HCT116 (cell line): ENCODE data around the gene LCP1. TPM values are rescaled to one million over a fixed set of nuclear protein-coding genes. Genes with fewer than 3 reads are reported as not detected.

ENCODE experiments used
- ATAC-seq: fragments of 200-7000 bp; cut with Tn5 transposase; 2 replicates; pipeline ENCODE4 v1.9.1; 2020; ENCODE audit warnings: mild to moderate bottlenecking, moderate library complexity
- BruUV-seq: library from RNA; stranded (reverse); fragments of 400-500 nt; replicated peaks from 2 replicates; lab custom pipeline; 2021; lab: Mats Ljungman, UMichigan
- CTCF ChIA-PET: fragments of 300-600 bp; sonication (Branson Sonifier 250); formaldehyde crosslinking; loops from one replicate; lab custom pipeline; 2021; ENCODE audit warnings: antibody characterized with exemption; lab: Charles Lee
- POLR2A ChIA-PET: fragments of 300-600, 350-600 bp; sonication (Branson Sonifier 250); formaldehyde crosslinking; loops from one replicate; lab custom pipeline; 2021; ENCODE audit warnings: antibody characterized with exemption; lab: Charles Lee
- RAD21 ChIA-PET, 2 experiments: fragments of 300-600 bp; sonication (Branson Sonifier 250); formaldehyde crosslinking; loops; one replicate each; lab custom pipeline; 2023; ENCODE audit warnings: low total read pairs in 2 of 2; ENCODE audit not compliant: uncharacterized antibody in 2 of 2, unreplicated experiment in 2 of 2, low non-redundant PET in 1 of 2; lab: Charles Lee
- DNase-seq: peaks from one replicate; pipeline ENCODE4 v3.0.0-alpha.2; 2010; ENCODE audit warnings: low read depth, low spot score
- H2AFZ ChIP-seq: fragments of 200-600 bp; shearing (Covaris generic), sonication (generic); 2 replicates; pipeline ENCODE4 v1.6.1; 2017; ENCODE audit warnings: low read depth, mixed run types, mixed read lengths, antibody characterized with exemption, low read length; ENCODE audit not compliant: poor library complexity, severe bottlenecking
- H3K27ac ChIP-seq: 2 replicates; pipeline ENCODE4 v1.5.1; 2012; ENCODE audit warnings: low read depth, low read length
- H3K27me3 ChIP-seq: fragments of 200-600 bp; sonication (generic); 2 replicates; pipeline ENCODE4 v1.6.1; 2016; ENCODE audit warnings: mixed run types, low read length, mixed read lengths; ENCODE audit not compliant: insufficient read depth
- H3K36me3 ChIP-seq, 2 experiments: fragments of 200-500 bp in 1 of 2; fragments of 200-600 bp in 1 of 2; sonication (Bioruptor generic) in 1 of 2; sonication (generic) in 1 of 2; 2 replicates each; pipeline versions ENCODE4 v1.5.1 to v1.6.1; 2014 to 2016; ENCODE audit warnings: low read length in 2 of 2, inconsistent platforms in 1 of 2, mixed read lengths in 1 of 2, mixed run types in 1 of 2; ENCODE audit not compliant: insufficient read depth in 2 of 2, control insufficient read depth in 1 of 2
- H3K4me1 ChIP-seq, 2 experiments: fragments of 200-600 bp in 1 of 2; sonication (generic) in 1 of 2; 2 replicates each; pipeline versions ENCODE4 v1.5.1 to v1.6.1; 2012 to 2017; ENCODE audit warnings: low read length in 2 of 2, inconsistent platforms in 1 of 2, mild to moderate bottlenecking in 1 of 2, mixed read lengths in 1 of 2, mixed run types in 1 of 2, moderate library complexity in 1 of 2; ENCODE audit not compliant: insufficient read depth in 2 of 2, control insufficient read depth in 1 of 2
- H3K4me2 ChIP-seq: fragments of 200-600 bp; sonication (generic); 2 replicates; pipeline ENCODE4 v1.6.1; 2017; ENCODE audit warnings: mixed run types, low read length, mixed read lengths
- H3K4me3 ChIP-seq, 2 experiments: fragments of 200-600 bp in 1 of 2; sonication (generic) in 1 of 2; replicated peaks in 1 of 2; 2 replicates each; pipeline ENCODE4 v1.5.1; 2011 to 2016; ENCODE audit warnings: low read length in 2 of 2, control low read depth in 1 of 2, low read depth in 1 of 2, mild to moderate bottlenecking in 1 of 2, mixed read lengths in 1 of 2, mixed run types in 1 of 2
- H3K79me2 ChIP-seq: fragments of 200-600 bp; sonication (generic); 2 replicates; pipeline ENCODE4 v1.6.1; 2017; ENCODE audit warnings: mild to moderate bottlenecking, mixed run types, low read length, moderate library complexity, mixed read lengths; ENCODE audit not compliant: insufficient read depth
- H3K9ac ChIP-seq: fragments of 200-600 bp; sonication (generic); 2 replicates; pipeline ENCODE4 v1.6.1; 2016; ENCODE audit warnings: low read length, mixed read lengths
- H3K9me2 ChIP-seq: fragments of 200-600 bp; sonication (generic), shearing (Covaris generic); 2 replicates; pipeline ENCODE4 v1.6.1; 2017; ENCODE audit warnings: mixed run types, mild to moderate bottlenecking, moderate library complexity; ENCODE audit not compliant: insufficient read depth
- H3K9me3 ChIP-seq, 2 experiments: fragments of 200-500 bp in 1 of 2; fragments of 200-600 bp in 1 of 2; sonication (Bioruptor generic) in 1 of 2; sonication (generic) in 1 of 2; 2 replicates each; pipeline ENCODE4 v1.6.1; 2014 to 2017; ENCODE audit warnings: low read length in 2 of 2, mixed read lengths in 2 of 2, inconsistent platforms in 1 of 2, low read depth in 1 of 2, mild to moderate bottlenecking in 1 of 2, mixed run types in 1 of 2, moderate library complexity in 1 of 2; ENCODE audit not compliant: control insufficient read depth in 1 of 2, insufficient read depth in 1 of 2
- H4K20me1 ChIP-seq: fragments of 200-600 bp; sonication (generic), shearing (Covaris generic); 2 replicates; pipeline ENCODE4 v1.6.1; 2017; ENCODE audit warnings: mixed run types, mild to moderate bottlenecking, moderate library complexity; ENCODE audit not compliant: insufficient read depth
- CBX3 ChIP-seq: IDR thresholded peaks from 2 replicates; pipeline ENCODE4 v1.6.1; 2012; ENCODE audit warnings: low read depth
- CEBPB ChIP-seq: IDR thresholded peaks from 2 replicates; pipeline ENCODE4 v1.6.1; 2012; ENCODE audit warnings: low read depth
- CTCF ChIP-seq, 3 experiments: fragments of 200-600 bp in 1 of 3; sonication (generic) in 1 of 3; IDR thresholded peaks in 2 of 3; conservative IDR thresholded peaks in 1 of 3; 2 replicates each; pipeline ENCODE4 v1.5.1; 2012 to 2017; ENCODE audit warnings: low read depth in 2 of 3, low read length in 2 of 3, antibody characterized with exemption in 1 of 3, borderline replicate concordance in 1 of 3, control low read depth in 1 of 3, mild to moderate bottlenecking in 1 of 3, mixed read lengths in 1 of 3, mixed run types in 1 of 3, moderate library complexity in 1 of 3; ENCODE audit not compliant: insufficient read depth in 1 of 3
- ELF1 ChIP-seq: IDR thresholded peaks from 2 replicates; pipeline ENCODE4 v1.6.1; 2012; ENCODE audit warnings: low read depth, borderline replicate concordance
- EZH2 ChIP-seq: fragments of 200-600 bp; sonication (generic); IDR thresholded peaks from 2 replicates; pipeline ENCODE4 v1.6.1; 2017; ENCODE audit warnings: antibody characterized with exemption, mixed run types
- EZH2phosphoT487 ChIP-seq: fragments of 200-600 bp; IDR thresholded peaks from 2 replicates; pipeline ENCODE4 v1.6.1; 2018; ENCODE audit warnings: antibody characterized with exemption, borderline replicate concordance
- FOSL1 ChIP-seq: IDR thresholded peaks from 2 replicates; pipeline ENCODE4 v1.6.1; 2012; ENCODE audit warnings: low read depth
- POLR2A ChIP-seq: IDR thresholded peaks from 2 replicates; pipeline ENCODE4 v1.7.0; 2011; ENCODE audit warnings: borderline replicate concordance; ENCODE audit not compliant: insufficient read depth, insufficient read length; ENCODE audit errors: extremely low read depth
- POLR2AphosphoS5 ChIP-seq: IDR thresholded peaks from 2 replicates; pipeline ENCODE4 v1.6.1; 2011; ENCODE audit warnings: mild to moderate bottlenecking, low read depth, low read length, moderate library complexity
- SRF ChIP-seq: IDR thresholded peaks from 2 replicates; pipeline ENCODE4 v1.6.1; 2012; ENCODE audit warnings: low read depth
- YY1 ChIP-seq: IDR thresholded peaks from 2 replicates; pipeline ENCODE4 v1.6.1; 2011; ENCODE audit warnings: low read length, low read depth, moderate library complexity, mild to moderate bottlenecking; ENCODE audit not compliant: insufficient replicate concordance; ENCODE audit errors: extremely low read depth
- ZFX ChIP-seq: fragments of 450-650 bp; IDR thresholded peaks from 2 replicates; pipeline ENCODE4 v1.6.1; 2017
- intact Hi-C: fragments of 100-400 bp; cut with micrococcal nuclease; formaldehyde crosslinking; loops from 2 replicates; pipeline ENCODE4 v1.10.0; 2022
- total RNA-seq: library from RNA; stranded (reverse); gene quantifications from one replicate; pipeline ENCODE4 v1.2.1, GENCODE V29; 2021; ENCODE audit not compliant: unreplicated experiment
- TF ChIP-seq, protein P1 (sequence below): IDR thresholded peaks from 2 replicates; pipeline ENCODE4 v1.6.1; 2012
- TF ChIP-seq, protein P2 (sequence below): IDR thresholded peaks from 2 replicates; pipeline ENCODE4 v1.6.1; 2012

The LCP1 gene
- total RNA-seq, 1 experiment from 2014 or later, result 2.2 TPM

- H2AFZ ChIP-seq, result no peak overlapping the region
- CTCF ChIA-PET, result no interaction called here
- no peak for DNase-seq
- H3K4me3 ChIP-seq, result no peak overlapping the region
- no peak overlapping the region for H3K9ac ChIP-seq
- no peak for TF ChIP-seq YY1
- no peak for TF ChIP-seq FOSL1
- TF ChIP-seq ZFX, result no peak
- no peak for TF ChIP-seq POLR2A
- TF ChIP-seq, protein P1, sequence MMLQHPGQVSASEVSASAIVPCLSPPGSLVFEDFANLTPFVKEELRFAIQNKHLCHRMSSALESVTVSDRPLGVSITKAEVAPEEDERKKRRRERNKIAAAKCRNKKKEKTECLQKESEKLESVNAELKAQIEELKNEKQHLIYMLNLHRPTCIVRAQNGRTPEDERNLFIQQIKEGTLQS, result no peak
- no peak for TF ChIP-seq EZH2phosphoT487
- TF ChIP-seq EZH2, result no peak
- no peak for TF ChIP-seq POLR2AphosphoS5
- no peak for TF ChIP-seq CBX3
- TF ChIP-seq, protein P2, sequence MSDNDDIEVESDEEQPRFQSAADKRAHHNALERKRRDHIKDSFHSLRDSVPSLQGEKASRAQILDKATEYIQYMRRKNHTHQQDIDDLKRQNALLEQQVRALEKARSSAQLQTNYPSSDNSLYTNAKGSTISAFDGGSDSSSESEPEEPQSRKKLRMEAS, result no peak
- no peak for TF ChIP-seq SRF
- no peak for TF ChIP-seq ELF1
- TF ChIP-seq, all 23 proteins: peak for 0
- no TSS peak for BruUV-seq
- no peaks in the 10 kb centered on the region for H3K36me3 ChIP-seq
- intact Hi-C loops, result no loop called here
- no peaks in the 10 kb centered on the region for H3K9me3 ChIP-seq
- no peak overlapping the region for H3K27ac ChIP-seq
- no peak overlapping the region for H3K4me2 ChIP-seq
- no peak for ATAC-seq
- H4K20me1 ChIP-seq, result no peaks in the 10 kb centered on the region
- H3K79me2 ChIP-seq, result no peaks in the 10 kb centered on the region
- no peaks in the 10 kb centered on the region for H3K4me1 ChIP-seq
- H3K27me3 ChIP-seq, result no peaks in the 10 kb centered on the region
- no peaks in the 10 kb centered on the region for H3K9me2 ChIP-seq
- POLR2A ChIA-PET, result no interaction called here
- RAD21 ChIA-PET, result no interaction called here
Measured at GRCh38 chr13:46100191-46100815, 81.7 kb downstream of the LCP1 start.

GRCh38 chr13:46097663-46098062 lies 84.3 kb downstream of the LCP1 start:
- no peaks in the 10 kb centered on the region for H3K4me1 ChIP-seq
- ChIA-PET POLR2A (no interaction called here), RAD21 (no interaction called here), CTCF (no interaction called here)
- no peak for DNase-seq
- H3K4me3 ChIP-seq, result no peak overlapping the region
- no peaks in the 10 kb centered on the region for H3K79me2 ChIP-seq
- H3K27ac ChIP-seq, result no peak overlapping the region
- TF ChIP-seq CEBPB, result no peak
- TF ChIP-seq CTCF (IDR thresholded peaks at IDR 0.05 in 2 of 3, conservative IDR thresholded peaks at IDR 0.05 in 1 of 3; ENCODE audit: borderline replicate concordance in 1 of 3, insufficient read depth in 1 of 3, low read depth in 2 of 3, low read length in 2 of 3), result no peak
- TF ChIP-seq POLR2AphosphoS5, result no peak
- no peak for TF ChIP-seq FOSL1
- TF ChIP-seq ELF1, result no peak
- TF ChIP-seq ZFX, result no peak
- no peaks in the 10 kb centered on the region; the same call in 1 of the 2 replicates for H3K27me3 ChIP-seq
- H3K9me2 ChIP-seq, result no peaks in the 10 kb centered on the region
- no peaks in the 10 kb centered on the region for H3K36me3 ChIP-seq
- intact Hi-C loops, result no loop called here
- H3K9ac ChIP-seq, result no peak overlapping the region
- BruUV-seq, result no TSS peak
- no peak overlapping the region for H3K4me2 ChIP-seq
- H4K20me1 ChIP-seq, result no peaks in the 10 kb centered on the region
- no peaks in the 10 kb centered on the region for H3K9me3 ChIP-seq
- no peak overlapping the region for H2AFZ ChIP-seq
- no peak for ATAC-seq
